Epithelial cell of esophagus (primary cell): ENCODE measurements around the gene CHRNA3.

Experiments
- DNase-seq: peaks from one replicate; pipeline ENCODE4 v3.0.0; 2010; ENCODE audit warnings: low read depth
- H3K4me3 ChIP-seq: 2 replicates; pipeline ENCODE4 v1.5.1; 2011; ENCODE audit warnings: mild to moderate bottlenecking, low read length, control low read depth
- CTCF ChIP-seq: IDR thresholded peaks from 2 replicates; pipeline ENCODE4 v1.5.1; 2011; ENCODE audit warnings: low read depth, mild to moderate bottlenecking, low read length, control low read depth, inconsistent platforms; ENCODE audit not compliant: insufficient read depth; ENCODE audit errors: missing control alignments

The CHRNA3 gene

GRCh38 chr15:78645009-78645408 is 24.2 kb upstream of the CHRNA3 start:
- no peak for TF ChIP-seq CTCF
- no peak overlapping the region for H3K4me3 ChIP-seq
- no peak for DNase-seq

DNA sequence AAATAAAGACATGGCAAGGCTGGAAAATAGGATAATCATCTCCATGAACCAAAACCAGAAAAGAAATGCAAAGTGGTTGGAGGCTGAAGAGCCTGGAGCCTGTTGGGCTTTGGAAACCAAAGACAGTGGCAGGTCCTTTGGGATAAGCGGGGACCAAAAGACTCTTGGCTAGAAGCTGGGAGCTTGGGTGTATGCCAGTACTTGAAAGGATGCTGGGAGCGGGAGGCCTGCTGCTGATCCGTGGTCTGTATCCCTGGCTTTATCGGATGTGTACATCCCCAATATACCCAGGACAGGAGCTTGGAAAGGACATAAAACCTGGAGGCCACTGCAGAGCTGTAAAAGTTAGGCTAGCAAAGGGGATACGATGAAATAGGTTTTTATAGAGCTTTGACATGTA is 21.5 kb upstream of the CHRNA3 start:
- TF ChIP-seq CTCF, result no peak
- H3K4me3 ChIP-seq, result no peak overlapping the region
- no peak for DNase-seq

- no peak overlapping the region for H3K4me3 ChIP-seq
- no peak for DNase-seq
- no peak for TF ChIP-seq CTCF
Measured at GRCh38 chr15:78641749-78642275, 21.0 kb upstream of the CHRNA3 start.

GRCh38 chr15:78641102-78641748 is 20.4 kb upstream of the CHRNA3 start, which contains the start of gene CHRNB4:
Gene CHRNB4 (minus strand): TSS chr15:78641210. CDS start chr15:78641133, 77 bp downstream.
- peak within 1 kb of the TSS; percentile 29 for H3K4me3 ChIP-seq
- DNase-seq, result peak; percentile 76
- TF ChIP-seq CTCF, result peak; percentile 18

GRCh38 chr15:78640527-78641101 is 19.8 kb upstream of the CHRNA3 start:
- no peak for DNase-seq
- H3K4me3 ChIP-seq, result peak overlapping the region; percentile 29
- TF ChIP-seq CTCF, result no peak

DNA sequence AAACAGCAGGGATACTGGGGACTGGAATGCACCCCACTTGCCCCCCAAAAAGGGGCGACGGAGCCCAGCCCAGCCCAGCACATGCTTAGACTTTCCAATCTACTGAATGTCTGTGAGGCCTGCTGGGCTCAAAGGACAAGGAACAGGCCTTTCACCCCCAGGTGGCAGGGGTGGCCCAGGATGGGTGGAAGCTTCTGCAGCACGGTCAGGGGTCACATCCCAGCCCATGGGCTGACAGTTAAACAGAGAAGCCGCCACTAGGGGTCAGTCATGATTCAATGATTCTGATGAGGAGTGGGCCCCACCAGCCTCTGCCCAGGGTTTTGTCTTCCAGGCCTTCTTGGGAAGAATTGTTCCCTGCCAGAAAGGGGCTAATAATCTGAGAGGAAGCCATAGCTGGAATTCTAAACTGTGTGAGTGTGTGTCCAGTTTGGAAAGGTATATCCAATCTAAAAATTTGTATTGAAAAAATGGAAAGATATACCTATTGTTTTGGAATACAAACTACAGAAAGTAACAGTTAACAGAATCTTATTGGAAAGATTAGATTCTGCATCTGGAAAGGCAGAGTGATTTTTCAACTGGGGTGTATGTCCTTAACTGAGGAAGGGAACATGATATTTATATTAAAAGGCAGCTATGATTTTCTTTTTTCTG is 18.0 kb upstream of the CHRNA3 start:
- TF ChIP-seq CTCF, result peak; percentile 51
- peak; percentile 47 for DNase-seq
- no peak overlapping the region for H3K4me3 ChIP-seq
